Neutrophil (primary cell): ENCODE data around the gene PDE1C.

Experiments used
- H3K27ac ChIP-seq: fragments of 200-600 bp; sonication (generic); 2 replicates; pipeline ENCODE4 v1.5.1; 2016; ENCODE audit warnings: mild to moderate bottlenecking, moderate library complexity
- H3K27me3 ChIP-seq: fragments of 200-600 bp; sonication (generic); 2 replicates; pipeline ENCODE4 v1.6.0; 2016; ENCODE audit warnings: mild to moderate bottlenecking
- H3K36me3 ChIP-seq: fragments of 200-600 bp; sonication (generic); 2 replicates; pipeline ENCODE4 v1.5.1; 2017
- H3K4me1 ChIP-seq, 2 experiments: fragments of 200-600 bp in 1 of 2; sonication (generic) in 1 of 2; 1 replicate in 1 of 2; 2 replicates in 1 of 2; pipeline versions ENCODE4 v1.5.1 to v1.6.1; 2013 to 2016; ENCODE audit warnings: low read depth in 1 of 2, low read length in 1 of 2, mild to moderate bottlenecking in 1 of 2, moderate library complexity in 1 of 2; ENCODE audit not compliant: control insufficient read depth in 1 of 2, insufficient read depth in 1 of 2
- H3K4me3 ChIP-seq, 2 experiments: fragments of 200-600 bp in 1 of 2; sonication (generic) in 1 of 2; 1 replicate in 1 of 2; 2 replicates in 1 of 2; pipeline ENCODE4 v1.5.1; 2013 to 2016; ENCODE audit warnings: low read depth in 1 of 2, low read length in 1 of 2, mild to moderate bottlenecking in 1 of 2, moderate library complexity in 1 of 2
- H3K9me3 ChIP-seq: fragments of 200-600 bp; sonication (generic); 2 replicates; pipeline ENCODE4 v1.5.1; 2016
- TF ChIP-seq, protein P1 (sequence below): fragments of 200-600 bp; sonication (generic); IDR thresholded peaks from 2 replicates; pipeline ENCODE4 v1.5.1; 2016; ENCODE audit warnings: antibody characterized with exemption

The PDE1C gene

DNA sequence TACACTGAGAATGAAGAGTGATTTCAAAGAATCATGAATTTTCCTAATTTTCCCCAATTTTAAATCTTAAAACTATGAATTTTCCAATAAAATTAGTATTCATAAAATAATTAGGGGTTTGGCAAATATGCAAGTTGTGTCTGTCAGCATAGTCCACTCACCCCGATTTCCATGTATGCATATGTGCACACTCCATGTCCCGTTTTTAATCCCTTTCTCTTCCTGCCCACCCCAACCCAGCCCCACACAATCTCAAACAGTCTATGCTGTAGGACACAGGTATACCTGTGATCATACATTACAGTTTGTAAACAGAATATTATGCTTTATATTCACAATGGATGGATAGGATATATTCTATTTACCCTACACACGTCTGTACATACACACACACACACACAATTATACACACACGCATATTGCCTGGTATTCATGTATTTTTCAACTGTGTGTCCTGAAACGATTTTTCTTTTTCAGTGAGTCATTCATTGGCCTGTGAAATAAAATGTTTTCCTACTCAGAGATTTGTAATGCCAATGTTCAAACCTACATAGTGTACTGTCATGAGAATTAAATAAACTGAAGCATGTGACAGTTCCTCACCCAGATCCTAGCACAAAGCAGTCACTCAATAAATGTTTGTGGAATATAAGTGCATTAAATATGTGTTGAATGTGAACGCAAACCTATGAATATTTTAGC lies 144.3 kb downstream of the PDE1C start:
- no peaks in the 10 kb centered on the region for H3K36me3 ChIP-seq
- no peak overlapping the region for H3K4me3 ChIP-seq
- no peaks in the 10 kb centered on the region for H3K4me1 ChIP-seq
- H3K9me3 ChIP-seq: no peaks in the 10 kb centered on the region
- H3K27ac ChIP-seq: no peak overlapping the region
- no peaks in the 10 kb centered on the region for H3K27me3 ChIP-seq
- TF ChIP-seq, protein P1, sequence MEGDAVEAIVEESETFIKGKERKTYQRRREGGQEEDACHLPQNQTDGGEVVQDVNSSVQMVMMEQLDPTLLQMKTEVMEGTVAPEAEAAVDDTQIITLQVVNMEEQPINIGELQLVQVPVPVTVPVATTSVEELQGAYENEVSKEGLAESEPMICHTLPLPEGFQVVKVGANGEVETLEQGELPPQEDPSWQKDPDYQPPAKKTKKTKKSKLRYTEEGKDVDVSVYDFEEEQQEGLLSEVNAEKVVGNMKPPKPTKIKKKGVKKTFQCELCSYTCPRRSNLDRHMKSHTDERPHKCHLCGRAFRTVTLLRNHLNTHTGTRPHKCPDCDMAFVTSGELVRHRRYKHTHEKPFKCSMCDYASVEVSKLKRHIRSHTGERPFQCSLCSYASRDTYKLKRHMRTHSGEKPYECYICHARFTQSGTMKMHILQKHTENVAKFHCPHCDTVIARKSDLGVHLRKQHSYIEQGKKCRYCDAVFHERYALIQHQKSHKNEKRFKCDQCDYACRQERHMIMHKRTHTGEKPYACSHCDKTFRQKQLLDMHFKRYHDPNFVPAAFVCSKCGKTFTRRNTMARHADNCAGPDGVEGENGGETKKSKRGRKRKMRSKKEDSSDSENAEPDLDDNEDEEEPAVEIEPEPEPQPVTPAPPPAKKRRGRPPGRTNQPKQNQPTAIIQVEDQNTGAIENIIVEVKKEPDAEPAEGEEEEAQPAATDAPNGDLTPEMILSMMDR: no peak

DNA sequence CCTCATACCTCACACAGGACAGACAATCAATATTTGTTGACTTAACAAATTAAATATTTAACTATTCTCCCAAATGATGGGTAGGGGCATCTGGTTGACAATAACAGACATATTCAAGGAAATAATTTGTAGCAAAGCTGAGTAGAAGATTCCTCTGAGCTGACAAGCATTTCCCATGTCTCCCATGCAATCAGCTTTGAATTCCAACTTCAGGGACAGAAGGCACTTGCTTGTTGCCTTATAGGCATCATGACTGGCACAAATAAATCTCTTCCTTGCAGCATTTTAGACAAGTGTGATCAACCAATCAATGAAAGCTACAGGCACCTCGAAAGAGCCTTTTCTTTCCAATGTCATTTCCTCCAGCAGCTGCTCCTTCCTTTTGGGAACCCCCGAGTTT lies 146.0 kb downstream of the PDE1C start:
- Histone ChIP-seq H3K27ac (no peak overlapping the region), H3K4me1 (no peaks in the 10 kb centered on the region), H3K4me3 (no peak overlapping the region), H3K36me3 (no peaks in the 10 kb centered on the region), H3K9me3 (no peaks in the 10 kb centered on the region), H3K27me3 (no peaks in the 10 kb centered on the region)
- TF ChIP-seq, protein P1: no peak

DNA sequence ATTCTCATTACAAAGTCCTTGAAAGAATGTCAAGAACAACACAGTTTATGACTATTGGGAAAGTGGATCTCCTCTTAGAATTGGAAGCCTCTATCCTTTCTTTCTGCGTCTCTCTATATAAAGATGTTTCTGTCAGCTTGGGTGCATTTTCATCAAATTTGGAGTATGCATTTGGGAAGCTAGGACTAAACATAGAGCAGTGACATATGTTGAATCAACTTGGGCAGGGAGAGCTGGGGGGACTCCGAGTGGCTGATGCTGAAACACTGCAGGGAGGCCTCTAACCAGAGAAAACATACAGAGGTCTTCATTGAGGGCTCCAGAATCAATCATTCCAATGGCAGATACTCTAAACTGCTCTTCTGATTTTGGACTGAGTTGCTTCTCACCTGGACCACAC lies 147.4 kb downstream of the PDE1C start:
- H3K27ac ChIP-seq: no peak overlapping the region
- H3K27me3 ChIP-seq: no peaks in the 10 kb centered on the region
- TF ChIP-seq, protein P1: no peak
- no peak overlapping the region for H3K4me3 ChIP-seq
- no peaks in the 10 kb centered on the region for H3K36me3 ChIP-seq
- H3K4me1 ChIP-seq: no peaks in the 10 kb centered on the region
- H3K9me3 ChIP-seq: no peaks in the 10 kb centered on the region

DNA sequence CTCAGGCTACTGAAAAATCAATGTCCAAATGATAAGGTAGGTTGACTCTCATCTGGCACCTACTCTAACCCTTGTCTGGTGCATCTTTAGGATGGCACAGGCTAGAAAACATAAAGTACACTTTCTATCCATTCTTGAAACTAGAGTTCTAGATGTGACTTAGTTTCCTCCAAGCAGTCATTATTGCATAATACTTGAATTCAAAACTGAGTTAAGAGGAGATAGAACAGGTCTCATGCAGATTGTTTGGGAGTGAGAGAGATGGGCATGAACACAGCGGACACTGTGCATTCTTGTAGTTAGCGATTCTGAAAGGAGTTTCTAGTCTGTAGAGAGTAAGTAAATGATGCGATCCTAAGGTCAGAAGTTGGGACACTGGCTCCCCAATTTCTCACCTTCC lies 149.2 kb downstream of the PDE1C start:
- H3K27ac ChIP-seq: no peak overlapping the region
- H3K4me1 ChIP-seq: no peaks in the 10 kb centered on the region
- TF ChIP-seq, protein P1: no peak
- no peak overlapping the region for H3K4me3 ChIP-seq
- no peaks in the 10 kb centered on the region for H3K36me3 ChIP-seq
- no peaks in the 10 kb centered on the region for H3K27me3 ChIP-seq
- H3K9me3 ChIP-seq: no peaks in the 10 kb centered on the region

DNA sequence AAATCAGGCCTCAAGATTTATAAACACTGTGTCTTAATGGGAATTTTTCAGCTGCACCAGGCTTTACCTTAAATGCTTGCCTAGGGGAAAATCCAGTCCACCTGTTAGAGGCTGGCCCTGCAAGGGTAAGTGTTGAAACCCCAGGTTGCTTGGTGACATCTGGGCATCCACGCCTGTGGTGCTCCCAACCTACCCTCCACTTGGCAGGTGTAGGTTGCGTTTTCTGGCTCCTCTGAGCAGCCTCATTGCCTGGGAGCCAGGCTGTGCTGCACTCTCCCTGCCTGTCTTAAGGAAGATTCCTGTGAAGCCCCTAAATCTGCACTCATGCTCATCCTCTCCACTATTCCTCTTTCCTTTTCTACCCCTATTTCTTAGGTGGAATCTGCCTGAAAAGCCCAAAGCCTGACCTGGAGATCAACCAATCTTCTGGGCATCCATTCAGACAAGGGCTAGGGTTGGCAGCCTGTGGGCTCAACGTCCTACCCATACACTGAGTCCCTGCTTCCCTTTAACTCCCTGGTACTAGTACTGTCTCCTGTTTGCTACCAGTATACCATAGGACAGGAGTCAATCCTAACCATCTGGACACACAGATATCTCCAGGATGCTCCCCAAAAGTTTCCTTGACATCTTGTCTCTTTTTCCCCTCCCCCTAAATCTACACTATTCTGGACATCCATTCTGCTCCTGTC lies 150.4 kb downstream of the PDE1C start:
- TF ChIP-seq, protein P1: no peak
- Histone ChIP-seq H3K36me3 (no peaks in the 10 kb centered on the region), H3K27ac (no peak overlapping the region), H3K4me1 (no peaks in the 10 kb centered on the region), H3K4me3 (no peak overlapping the region), H3K27me3 (peaks cover 4% of the 10 kb centered on the region), H3K9me3 (no peaks in the 10 kb centered on the region)
